ENCODE measurements around the gene PHACTR1.

Gene PHACTR1

DNA sequence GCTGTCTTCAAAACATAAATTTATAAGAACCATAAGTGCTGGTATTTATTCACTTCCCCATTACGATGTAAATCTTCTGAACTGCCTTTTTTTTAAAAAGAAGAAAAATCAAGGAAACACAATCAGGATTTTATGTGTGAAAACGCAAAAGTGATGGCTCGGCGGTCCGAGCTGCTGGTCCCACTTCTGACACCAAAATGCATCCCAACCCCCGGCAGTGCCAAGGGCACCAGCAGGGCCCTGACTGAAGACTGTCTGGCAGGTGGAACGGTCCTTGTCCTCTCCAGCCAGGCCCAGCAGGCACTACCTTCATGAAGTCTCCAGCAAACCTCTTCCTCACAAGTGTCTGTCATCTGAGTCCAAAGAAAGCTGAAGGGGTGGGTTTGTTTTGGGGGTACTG, 570.5 kb downstream of the PHACTR1 start:
- no peak for DNase-seq (ENCODE audit: low read depth in 3 of 3)

GRCh38 chr6:13288481-13288880, 571.9 kb downstream of the PHACTR1 start:
- DNase-seq (ENCODE audit: low read depth in 3 of 3) = no peak

GRCh38 chr6:13288969-13289391, 572.4 kb downstream of the PHACTR1 start:
- no peak for DNase-seq (ENCODE audit: low read depth in 3 of 3)

DNA sequence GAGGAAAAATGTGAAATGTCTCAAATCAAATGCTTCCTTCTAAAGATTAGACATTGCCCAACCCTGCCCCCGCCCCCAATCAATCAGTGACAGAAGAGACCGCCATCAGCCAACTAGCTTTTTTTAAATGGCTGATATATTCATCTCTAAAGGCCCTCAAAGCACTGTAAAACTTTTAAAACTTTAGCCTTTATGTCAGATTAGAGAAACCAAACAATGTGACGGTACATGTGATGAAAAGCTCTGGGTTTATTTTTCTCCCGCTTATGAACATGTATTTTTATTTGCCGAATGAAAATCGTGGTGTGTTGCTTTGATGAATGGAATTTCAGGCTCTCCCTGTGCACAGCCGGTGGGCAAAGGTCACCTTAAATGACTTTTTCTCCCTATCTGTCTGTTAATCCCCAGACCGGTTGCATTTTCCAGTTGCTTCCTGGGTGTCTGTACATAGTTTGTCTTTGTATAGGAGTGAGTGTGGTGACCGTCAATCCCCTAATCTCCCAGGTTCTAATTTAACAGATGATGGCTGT, 573.3 kb downstream of the PHACTR1 start:
- DNase-seq (ENCODE audit: low read depth in 3 of 3) = no peak

GRCh38 chr6:13290335-13290734, 573.8 kb downstream of the PHACTR1 start:
- DNase-seq (ENCODE audit: low read depth in 3 of 3) = no peak

DNA sequence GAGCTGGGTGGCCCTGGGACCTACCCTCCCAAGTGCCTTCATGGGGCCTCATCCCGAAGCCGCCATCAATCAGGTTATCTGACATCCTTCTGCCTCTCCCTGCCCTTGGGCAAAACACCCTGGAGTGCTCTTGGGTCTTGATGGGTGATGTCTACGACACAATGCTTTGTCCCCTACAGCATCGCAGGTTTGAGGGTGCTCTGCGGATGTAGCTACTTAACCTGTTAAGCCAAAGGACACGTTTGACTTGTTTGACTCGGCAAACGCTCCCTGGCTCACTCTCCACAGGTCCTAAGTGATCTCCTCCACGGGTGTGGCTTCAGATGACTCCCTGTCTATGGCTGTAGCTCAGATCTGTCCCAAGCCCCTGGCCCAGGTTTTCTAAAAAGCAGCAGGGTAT, 576.2 kb downstream of the PHACTR1 start:
- no peak for DNase-seq (ENCODE audit: low read depth in 3 of 3)

- DNase-seq (ENCODE audit: low read depth in 3 of 3) = no peak
Observed at GRCh38 chr6:13294499-13295069, 578.0 kb downstream of the PHACTR1 start.

GRCh38 chr6:13295576-13295975, 579.0 kb downstream of the PHACTR1 start:
- no peak for DNase-seq (ENCODE audit: low read depth in 3 of 3)

GRCh38 chr6:13296536-13296997, 580.0 kb downstream of the PHACTR1 start:
- DNase-seq (ENCODE audit: low read depth in 3 of 3) = no peak

GRCh38 chr6:13297391-13297790, 580.8 kb downstream of the PHACTR1 start:
- no peak for DNase-seq (ENCODE audit: low read depth in 3 of 3)

DNA sequence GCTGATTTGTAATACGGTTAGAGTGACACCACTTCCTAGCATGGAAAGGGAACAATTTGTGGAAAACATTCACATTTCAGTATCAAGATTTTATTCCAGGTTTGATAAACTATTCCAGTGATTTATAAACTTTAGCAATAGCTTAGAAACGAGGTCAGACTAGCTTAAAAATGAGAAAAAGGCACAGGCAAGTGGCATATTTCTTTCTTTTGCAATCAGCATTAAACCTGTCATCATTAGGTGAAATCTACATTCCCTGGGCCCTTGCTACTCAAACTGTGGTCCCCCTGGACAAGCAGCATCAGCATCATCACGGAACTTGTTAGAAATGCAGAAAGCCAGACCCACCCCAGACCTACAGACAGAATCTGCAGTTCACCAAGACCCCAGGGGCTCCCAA, 581.9 kb downstream of the PHACTR1 start:
- no peak for DNase-seq (ENCODE audit: low read depth in 3 of 3)

DNA sequence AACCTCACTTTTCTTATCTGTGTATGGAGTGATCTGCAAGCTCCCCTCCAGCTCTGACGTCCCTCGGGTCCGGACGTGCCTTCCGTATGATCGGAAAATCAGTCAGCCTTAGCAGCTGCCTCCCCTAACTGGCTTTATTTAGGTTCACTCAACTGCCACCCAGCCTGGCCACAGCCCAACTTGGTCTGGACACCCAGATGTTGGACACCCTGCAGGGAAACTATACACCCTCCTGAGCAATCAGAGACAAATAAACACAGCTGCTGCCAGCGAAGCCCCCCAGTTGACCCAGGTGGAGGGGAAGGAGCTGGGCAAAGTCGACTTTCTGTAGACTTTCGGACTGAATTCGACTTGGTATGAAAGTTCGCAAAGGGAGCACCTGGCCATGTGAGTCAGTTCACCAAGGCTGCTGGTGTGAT, 582.8 kb downstream of the PHACTR1 start:
- no peak for DNase-seq (ENCODE audit: low read depth in 3 of 3)

- DNase-seq (ENCODE audit: low read depth in 3 of 3) = no peak
Observed at GRCh38 chr6:13299918-13300317, 583.4 kb downstream of the PHACTR1 start.

GRCh38 chr6:13300643-13301590, 584.4 kb downstream of the PHACTR1 start:
- DNase-seq (ENCODE audit: low read depth in 3 of 3) = no peak

GRCh38 chr6:13302291-13302690, 585.7 kb downstream of the PHACTR1 start:
- DNase-seq (ENCODE audit: low read depth in 3 of 3) = no peak

GRCh38 chr6:13302751-13303667, 586.4 kb downstream of the PHACTR1 start:
- DNase-seq (ENCODE audit: low read depth in 3 of 3) = no peak

GRCh38 chr6:13303668-13304017, 587.1 kb downstream of the PHACTR1 start:
- DNase-seq (ENCODE audit: low read depth in 3 of 3) = no peak

- DNase-seq (ENCODE audit: low read depth in 3 of 3) = no peak
Observed at GRCh38 chr6:13304101-13304500, 587.5 kb downstream of the PHACTR1 start.

DNA sequence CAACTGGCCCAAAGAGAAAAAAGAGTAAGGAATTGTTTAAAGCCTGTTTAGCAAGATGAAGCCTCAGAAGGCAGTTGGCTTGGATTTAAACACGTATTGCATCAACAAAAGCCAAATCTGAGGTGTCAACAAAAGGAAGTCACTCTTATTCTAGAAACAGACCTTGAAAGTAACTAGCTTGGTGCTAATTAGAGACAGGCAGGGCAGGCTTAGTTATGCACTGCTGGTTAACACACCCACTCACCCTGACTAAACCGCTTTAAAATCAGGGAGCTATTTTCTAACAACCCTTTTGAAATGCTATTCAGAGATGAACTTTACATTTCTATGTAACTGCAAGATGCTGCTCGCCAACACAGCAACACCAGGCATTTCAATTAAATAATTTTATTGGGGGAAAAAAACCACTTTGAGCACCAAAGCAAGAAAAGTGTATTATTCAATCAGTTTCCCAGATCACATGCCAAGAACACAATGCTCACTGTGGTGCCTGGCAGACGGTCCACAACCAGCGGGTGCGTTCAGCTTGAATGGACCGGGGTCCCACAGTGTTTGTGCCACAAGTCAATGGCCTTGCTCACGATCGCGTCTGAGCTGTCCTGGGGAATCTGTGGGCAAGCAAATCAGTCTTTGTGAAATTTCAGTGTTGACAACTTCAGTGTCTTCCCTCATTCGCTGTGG, 588.2 kb downstream of the PHACTR1 start:
- no peak for DNase-seq (ENCODE audit: low read depth in 3 of 3)

DNA sequence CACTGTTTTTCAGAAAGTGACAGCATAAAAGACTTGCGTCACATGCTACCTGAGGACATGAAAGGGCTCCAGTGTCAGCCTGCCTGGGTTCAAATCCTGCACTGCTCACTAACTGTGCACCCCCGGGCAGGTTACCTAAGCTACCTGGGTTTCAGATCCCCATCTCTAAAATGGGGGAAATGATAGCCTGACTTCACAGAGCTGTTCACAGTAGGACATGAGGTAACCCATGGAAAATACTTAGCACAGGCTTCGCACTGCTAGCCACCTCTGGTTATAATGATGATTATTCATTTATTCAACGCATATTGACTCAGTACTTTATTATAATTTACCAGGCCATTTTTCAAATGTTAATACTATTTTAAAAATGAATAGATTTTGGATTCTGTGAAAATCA, 588.7 kb downstream of the PHACTR1 start:
- DNase-seq (ENCODE audit: low read depth in 3 of 3) = no peak

- no peak for DNase-seq (ENCODE audit: low read depth in 3 of 3)
Observed at GRCh38 chr6:13305791-13306190, 589.2 kb downstream of the PHACTR1 start.

Measured in stimulated activated CD4-positive, alpha-beta T cell treated with anti-CD3 and anti-CD28 coated beads, TNF-alpha, amount 100 ng/mL, for 4 hours (primary cell).